ENCODE data around the gene FHAD1.

- TF ChIP-seq POLR2A (IDR thresholded peaks at IDR 0.05) (no peak), CTCF (IDR thresholded peaks at IDR 0.05) (no peak)
These were observed 159.9 kb downstream of the FHAD1 start for GRCh38 chr1:15406614-15407559.

Data from thyroid gland (tissue), 4 donors.